Urinary bladder (tissue), 4 donors: ENCODE results near the gene DVL1. TPM values are rescaled to one million over a fixed set of nuclear protein-coding genes. Genes with fewer than 3 reads are reported as not detected.

Experiments
- DNase-seq: peaks from one replicate; pipeline ENCODE4 v3.0.0-alpha.2; 2015; ENCODE audit errors: extremely low spot score
- H3K27ac ChIP-seq: one replicate; pipeline ENCODE4 v1.5.1; 2013; ENCODE audit warnings: low read depth, mild to moderate bottlenecking, moderate library complexity
- H3K36me3 ChIP-seq: one replicate; pipeline ENCODE4 v1.6.1; 2013; ENCODE audit warnings: mild to moderate bottlenecking, moderate library complexity; ENCODE audit not compliant: insufficient read depth
- H3K4me1 ChIP-seq: one replicate; pipeline ENCODE4 v1.6.1; 2013; ENCODE audit warnings: mild to moderate bottlenecking, moderate library complexity; ENCODE audit not compliant: insufficient read depth
- H3K4me3 ChIP-seq: one replicate; pipeline ENCODE4 v1.5.1; 2013; ENCODE audit warnings: low read depth, low read length
- WGBS: extraction: QIAGEN DNeasy Blood & Tissue Kit; methylation state at CpG from one replicate; pipeline ENCODE4 v1.1.7; 2013; 5-methylcytosine and 5-hydroxymethylcytosine counted together
- polyA plus RNA-seq: library from polyadenylated mRNA; stranded (reverse); fragments of 200-250 nt; gene quantifications from one replicate; pipeline ENCODE4 v1.2.3, GENCODE V29; 2013
- total RNA-seq: library from RNA; depleted of rRNA; stranded (reverse); fragments of >200 nt; gene quantifications from one replicate; pipeline ENCODE4 v1.2.3, GENCODE V29; 2014
- donor health status: healthy with polysubstance abuse.
- donor health status: healthy.

The DVL1 gene
- total and polyA plus RNA-seq, 2 donors = 26.4 to 69.0 TPM

GRCh38 chr1:1335283-1335682, 13.9 kb downstream of the DVL1 start:
- no peak overlapping the region for H3K27ac ChIP-seq
- peaks cover 2% of the 10 kb centered on the region for H3K36me3 ChIP-seq
- WGBS = 70% methylated on average over 16 of the region's 16 CpGs
- no peaks in the 10 kb centered on the region for H3K4me1 ChIP-seq
- no peak for DNase-seq
- H3K4me3 ChIP-seq = no peak overlapping the region

- Histone ChIP-seq H3K36me3 (peaks cover 2% of the 10 kb centered on the region), H3K27ac (no peak overlapping the region), H3K4me1 (no peaks in the 10 kb centered on the region), H3K4me3 (no peak overlapping the region)
- no peak for DNase-seq
- WGBS = 54% methylated on average over 11 of the region's 11 CpGs
Measured at GRCh38 chr1:1334835-1335234, 14.4 kb downstream of the DVL1 start.

GRCh38 chr1:1333551-1334241, 15.5 kb downstream of the DVL1 start:
- 85% methylated on average over 36 of the region's 36 CpGs for WGBS
- Histone ChIP-seq H3K4me3 (no peak overlapping the region), H3K36me3 (no peaks in the 10 kb centered on the region), H3K4me1 (no peaks in the 10 kb centered on the region), H3K27ac (no peak overlapping the region)
- no peak for DNase-seq

GRCh38 chr1:1332774-1333480, 16.3 kb downstream of the DVL1 start:
- no peak for DNase-seq
- H3K4me3 ChIP-seq = no peak overlapping the region
- H3K27ac ChIP-seq = no peak overlapping the region
- WGBS = 83% methylated on average over 48 of the region's 48 CpGs
- peaks cover 3% of the 10 kb centered on the region for H3K36me3 ChIP-seq
- no peaks in the 10 kb centered on the region for H3K4me1 ChIP-seq

GRCh38 chr1:1332031-1332755, 17.0 kb downstream of the DVL1 start:
- Histone ChIP-seq H3K27ac (no peak overlapping the region), H3K4me1 (no peaks in the 10 kb centered on the region), H3K36me3 (peaks cover 5% of the 10 kb centered on the region), H3K4me3 (no peak overlapping the region)
- WGBS = 84% methylated on average over 57 of the region's 57 CpGs
- no peak for DNase-seq

- no peaks in the 10 kb centered on the region for H3K4me1 ChIP-seq
- no peak within 1 kb of the TSS for H3K27ac ChIP-seq
- DNase-seq = no peak
- 70% methylated on average over 41 of the region's 41 CpGs for WGBS
- H3K36me3 ChIP-seq = peaks cover 5% of the 10 kb centered on the region
- no peak within 1 kb of the TSS for H3K4me3 ChIP-seq
Measured at GRCh38 chr1:1331068-1331965, 17.9 kb downstream of the DVL1 start, which contains the start of gene TAS1R3. Gene TAS1R3, plus strand, starts transcription at chr1:1331280. Its CDS starts 66 bp downstream, at chr1:1331346.

GRCh38 chr1:1330366-1331067, 18.7 kb downstream of the DVL1 start:
- DNase-seq = no peak
- Histone ChIP-seq H3K36me3 (peaks cover 5% of the 10 kb centered on the region), H3K4me3 (no peak overlapping the region), H3K4me1 (no peaks in the 10 kb centered on the region), H3K27ac (no peak overlapping the region)
- WGBS = 53% methylated on average over 15 of the region's 15 CpGs

- DNase-seq = no peak
- H3K36me3 ChIP-seq = peaks cover 5% of the 10 kb centered on the region
- no peak overlapping the region for H3K4me3 ChIP-seq
- no peak overlapping the region for H3K27ac ChIP-seq
- no peaks in the 10 kb centered on the region for H3K4me1 ChIP-seq
- WGBS = 92% methylated on average over 58 of the region's 58 CpGs
Measured at GRCh38 chr1:1329304-1330210, 19.7 kb downstream of the DVL1 start.

- H3K27ac ChIP-seq = no peak overlapping the region
- WGBS = 76% methylated on average over 15 of the region's 15 CpGs
- H3K4me1 ChIP-seq = no peaks in the 10 kb centered on the region
- DNase-seq = no peak
- no peak overlapping the region for H3K4me3 ChIP-seq
- H3K36me3 ChIP-seq = peaks cover 5% of the 10 kb centered on the region
Measured at GRCh38 chr1:1328254-1328653, 21.0 kb downstream of the DVL1 start.

- WGBS = 91% methylated on average over 40 of the region's 40 CpGs
- no peak for DNase-seq
- H3K4me1 ChIP-seq = no peaks in the 10 kb centered on the region
- H3K36me3 ChIP-seq = peaks cover 5% of the 10 kb centered on the region
- H3K4me3 ChIP-seq = no peak overlapping the region
- no peak overlapping the region for H3K27ac ChIP-seq
Measured at GRCh38 chr1:1327291-1327690, 21.9 kb downstream of the DVL1 start.

- Histone ChIP-seq H3K4me1 (no peaks in the 10 kb centered on the region), H3K36me3 (peaks cover 5% of the 10 kb centered on the region), H3K4me3 (no peak overlapping the region), H3K27ac (no peak overlapping the region)
- no peak for DNase-seq
- WGBS = 69% methylated on average over 8 of the region's 8 CpGs
Measured at GRCh38 chr1:1326075-1326605, 23.1 kb downstream of the DVL1 start.
